Thymus (tissue), 11 donors: ENCODE measurements around the gene CNNM2. TPM values are rescaled to one million over a fixed set of nuclear protein-coding genes. Genes with fewer than 3 reads are reported as not detected.
"Not testable (repeated sequence)": the region's sequence is repeated elsewhere in the genome, so short reads cannot be mapped to it uniquely, and the experiment has no call there.

Experiments used
- DNase-seq, 9 donors: peaks; one replicate each; pipeline ENCODE4 v3.0.0-alpha.2; 2013; ENCODE audit warnings: low spot score in 9 of 9, low read depth in 6 of 9, missing footprints in 1 of 9
- H3K27ac ChIP-seq, 2 donors: one replicate each; pipeline ENCODE4 v1.5.1; 2013; ENCODE audit warnings: control low read depth in 1 of 2, low read depth in 1 of 2, low read length in 1 of 2, mild to moderate bottlenecking in 1 of 2, moderate library complexity in 1 of 2
- H3K27me3 ChIP-seq, 2 donors: one replicate each; pipeline ENCODE4 v1.5.1; 2013; ENCODE audit warnings: low read length in 1 of 2; ENCODE audit not compliant: control insufficient read depth in 2 of 2, insufficient read depth in 1 of 2
- H3K36me3 ChIP-seq, 2 donors: one replicate each; pipeline ENCODE4 v1.5.1; 2013; ENCODE audit warnings: low read length in 1 of 2, mild to moderate bottlenecking in 1 of 2, moderate library complexity in 1 of 2; ENCODE audit not compliant: control insufficient read depth in 2 of 2, insufficient read depth in 2 of 2
- H3K4me1 ChIP-seq, 2 donors: one replicate each; pipeline ENCODE4 v1.5.1; 2013; ENCODE audit warnings: low read length in 2 of 2; ENCODE audit not compliant: control insufficient read depth in 2 of 2, insufficient read depth in 2 of 2
- H3K4me3 ChIP-seq, 2 donors: one replicate each; pipeline ENCODE4 v1.5.1; 2013; ENCODE audit warnings: low read length in 2 of 2, control low read depth in 1 of 2, mild to moderate bottlenecking in 1 of 2
- H3K9me3 ChIP-seq, 2 donors: one replicate each; pipeline ENCODE4 v1.5.1; 2013; ENCODE audit warnings: low read length in 1 of 2, mild to moderate bottlenecking in 1 of 2; ENCODE audit not compliant: control insufficient read depth in 2 of 2, insufficient read depth in 1 of 2
- WGBS: extraction: QIAGEN DNeasy Blood & Tissue Kit; methylation state at CpG from one replicate; pipeline ENCODE4 v1.1.7; 2013; 5-methylcytosine and 5-hydroxymethylcytosine counted together
- polyA plus RNA-seq: library from polyadenylated mRNA; stranded (reverse); fragments of 200-250 nt; gene quantifications from one replicate; pipeline ENCODE4 v1.2.3, GENCODE V29; 2013
- total RNA-seq: library from RNA; stranded (reverse); fragments of 120-200 nt; gene quantifications from one replicate; pipeline ENCODE4 v1.2.4, GENCODE V29; 2013
- donor health status: healthy.

CNNM2 gene
- total and polyA plus RNA-seq, 2 donors, result 1.5 to 2.1 TPM

DNA sequence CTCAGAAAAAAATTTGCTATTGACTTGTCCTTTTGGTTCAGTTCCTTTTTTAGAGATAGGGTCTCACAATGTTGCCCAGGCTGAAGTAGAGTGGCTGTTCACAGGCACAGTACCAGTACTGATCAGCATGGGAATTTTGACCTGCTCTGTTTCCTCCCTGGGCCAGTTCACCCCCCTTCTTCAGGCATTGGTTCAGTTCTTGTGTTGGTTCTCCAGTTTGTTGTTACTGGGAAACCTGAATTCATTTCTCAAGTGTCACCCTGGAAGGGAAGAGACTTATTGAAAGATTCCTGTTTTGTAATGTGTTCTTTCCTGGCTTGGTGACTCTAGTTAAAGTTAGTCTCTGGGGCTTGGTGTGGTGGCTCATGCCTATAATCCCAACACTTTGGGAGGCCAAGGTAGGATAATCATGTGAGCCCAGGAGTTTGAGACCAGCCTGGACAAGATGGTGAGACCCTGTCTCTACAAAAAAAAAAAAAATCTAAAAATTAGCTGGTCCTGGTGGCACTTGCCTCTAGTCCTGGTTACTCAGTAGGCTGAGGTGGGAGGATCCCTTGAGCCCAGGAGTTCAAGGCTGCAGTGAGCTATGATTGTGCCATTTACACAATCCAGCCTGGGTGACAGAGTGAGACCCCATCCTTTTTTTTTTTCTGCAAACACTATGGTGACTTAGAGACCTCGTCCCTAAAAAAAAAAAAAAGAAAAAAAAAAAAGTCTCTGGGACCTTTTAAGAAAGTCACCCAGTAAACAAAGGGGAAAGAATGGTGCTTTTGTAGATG is 52.7 kb downstream of the CNNM2 start:
- Histone ChIP-seq H3K36me3 (no peaks in the 10 kb centered on the region), H3K27me3 (no peaks in the 10 kb centered on the region), H3K4me3 (no peak overlapping the region), H3K9me3 (no peaks in the 10 kb centered on the region), H3K27ac (no peak overlapping the region), H3K4me1 (no peaks in the 10 kb centered on the region)
- no peak for DNase-seq
- WGBS, result 100% methylated on average over 1 of the region's 1 CpG

DNA sequence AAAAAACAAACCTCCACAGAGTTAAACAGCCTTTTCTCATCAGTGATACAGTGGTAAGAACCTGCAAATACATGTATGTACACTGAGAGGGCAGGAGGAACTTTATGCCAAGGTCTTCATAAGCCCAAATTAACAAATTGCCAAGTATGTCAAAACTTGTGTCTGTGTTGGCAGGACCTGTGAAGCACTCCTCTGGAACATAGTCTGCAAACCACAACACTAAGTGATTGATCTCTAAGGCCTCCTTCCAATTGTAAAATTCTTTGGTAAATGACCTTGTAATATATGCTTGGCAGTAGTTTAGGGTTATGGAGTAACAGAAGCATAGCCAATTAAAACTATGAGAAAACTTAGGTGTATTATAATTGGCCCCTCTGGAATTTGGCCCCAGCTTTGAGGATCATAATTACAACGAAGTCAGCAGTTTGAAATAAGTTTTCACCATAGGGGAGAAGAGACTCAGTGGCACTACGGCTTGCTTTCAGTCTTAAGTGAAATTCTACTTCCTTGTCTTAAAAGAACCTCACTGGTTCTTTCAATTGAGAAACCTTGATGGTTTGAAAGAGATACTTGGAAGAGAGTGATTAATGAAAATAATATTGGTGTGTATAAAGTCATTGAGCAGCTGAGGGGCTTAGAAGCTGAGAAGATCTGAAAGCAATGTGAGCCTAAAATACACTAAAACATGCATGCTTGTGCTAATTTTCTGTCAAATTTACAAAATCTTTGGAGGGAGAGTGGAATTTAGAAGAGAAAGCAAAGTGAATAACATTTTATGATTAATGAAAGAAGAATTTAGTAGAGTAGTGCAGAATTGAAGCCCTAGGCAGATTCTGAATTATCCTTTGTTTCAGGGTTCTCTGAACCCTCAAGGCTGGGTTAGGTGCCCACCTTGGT is 57.6 kb downstream of the CNNM2 start:
- H3K36me3 ChIP-seq, result no peaks in the 10 kb centered on the region
- no peaks in the 10 kb centered on the region for H3K4me1 ChIP-seq
- H3K27me3 ChIP-seq, result no peaks in the 10 kb centered on the region
- H3K9me3 ChIP-seq, result no peaks in the 10 kb centered on the region
- no peak overlapping the region for H3K27ac ChIP-seq
- DNase-seq, result no peak
- no peak overlapping the region for H3K4me3 ChIP-seq
- 93% methylated on average over 2 of the region's 2 CpGs for WGBS

DNA sequence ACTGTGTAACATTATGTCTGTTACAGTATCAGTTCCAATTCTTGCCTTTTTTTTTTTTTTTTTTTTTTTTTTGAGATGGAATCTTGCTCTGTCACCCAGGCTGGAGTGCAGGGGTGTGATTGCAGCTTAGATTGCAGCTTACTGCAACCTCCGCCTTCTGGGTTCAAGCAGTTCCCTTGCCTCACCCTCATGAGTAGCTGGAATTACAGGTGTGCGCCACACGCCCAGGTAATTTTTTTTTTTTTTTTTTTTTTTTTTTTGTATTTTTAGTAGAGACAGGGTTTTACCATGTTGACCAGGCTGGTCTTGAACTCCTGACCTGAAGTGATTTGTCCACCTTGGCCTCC is 58.3 kb downstream of the CNNM2 start:
- WGBS, result 97% methylated on average over 3 of the region's 3 CpGs
- H3K4me3 ChIP-seq, result not testable (repeated sequence)

DNA sequence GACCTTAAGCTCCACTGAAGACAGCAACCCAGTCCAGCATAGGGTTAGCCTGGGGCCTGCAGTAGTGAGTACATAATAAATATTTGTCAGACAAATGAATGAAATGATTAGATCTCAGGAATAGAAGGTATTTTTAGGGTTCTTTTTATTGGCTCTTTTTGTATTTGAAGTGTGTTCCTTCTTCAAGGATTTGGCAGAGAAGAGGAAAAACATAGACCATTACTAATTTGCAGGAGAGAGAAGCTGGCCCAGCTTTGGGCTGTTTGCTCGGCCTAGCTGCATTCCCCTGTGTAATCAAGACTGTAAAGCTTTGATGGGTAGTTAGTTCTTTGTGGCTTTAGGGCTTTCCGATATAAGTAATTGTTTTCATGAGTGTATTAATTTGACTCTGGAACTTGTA is 64.2 kb downstream of the CNNM2 start:
- Histone ChIP-seq H3K27me3 (no peaks in the 10 kb centered on the region), H3K27ac (no peak overlapping the region), H3K4me1 (no peaks in the 10 kb centered on the region), H3K36me3 (no peaks in the 10 kb centered on the region), H3K4me3 (no peak overlapping the region), H3K9me3 (no peaks in the 10 kb centered on the region)
- WGBS, result 96% methylated on average over 2 of the region's 2 CpGs
- DNase-seq, result no peak

More for the DNA sequence above, 58.3 kb downstream of the CNNM2 start:
- not testable (repeated sequence) for H3K9me3 ChIP-seq, H3K36me3 ChIP-seq, H3K27me3 ChIP-seq, H3K4me1 ChIP-seq, DNase-seq, H3K27ac ChIP-seq

DNA sequence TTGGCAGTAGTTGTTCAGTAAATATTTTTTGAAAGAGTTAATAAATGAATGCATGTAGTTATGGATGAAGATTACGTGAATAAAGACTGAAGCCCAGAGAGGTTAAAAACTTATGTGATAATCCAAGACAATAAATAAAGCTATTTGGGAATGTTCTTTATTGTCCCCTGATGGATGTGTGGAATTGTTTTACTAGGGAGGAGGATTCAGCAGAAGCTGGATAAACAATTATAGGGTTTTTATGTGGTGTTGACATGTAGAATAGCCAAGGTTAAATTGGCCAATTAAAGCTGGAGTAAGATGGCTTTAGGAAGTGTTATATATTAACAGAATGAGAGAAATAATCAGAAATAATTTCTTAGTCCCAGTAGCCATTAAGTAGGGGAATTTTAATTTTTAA is 66.0 kb downstream of the CNNM2 start:
- Histone ChIP-seq H3K4me3 (no peak overlapping the region), H3K36me3 (no peaks in the 10 kb centered on the region), H3K27me3 (no peaks in the 10 kb centered on the region), H3K4me1 (no peaks in the 10 kb centered on the region), H3K27ac (no peak overlapping the region), H3K9me3 (no peaks in the 10 kb centered on the region)
- 97% methylated on average over 1 of the region's 1 CpG for WGBS
- no peak for DNase-seq

DNA sequence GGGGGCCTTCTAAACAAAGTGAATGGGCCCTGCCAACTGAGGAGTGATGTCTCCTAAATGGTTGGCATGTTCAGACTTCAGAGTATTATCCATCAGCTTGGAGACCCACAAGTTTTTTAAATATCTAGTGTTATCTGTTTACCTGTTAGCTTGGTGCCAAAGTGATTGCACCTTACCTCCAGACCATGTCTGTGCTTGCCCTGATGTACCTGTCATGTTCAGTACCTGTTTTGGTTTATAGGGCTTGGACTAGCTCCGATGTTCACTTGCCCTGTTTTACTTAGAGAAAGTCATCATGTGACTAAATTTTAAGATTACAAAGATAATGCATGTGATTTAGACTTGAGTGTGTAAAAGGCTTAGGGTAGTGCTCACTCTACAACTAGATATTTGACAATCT is 67.7 kb downstream of the CNNM2 start:
- WGBS, result 96% methylated on average over 1 of the region's 1 CpG

DNA sequence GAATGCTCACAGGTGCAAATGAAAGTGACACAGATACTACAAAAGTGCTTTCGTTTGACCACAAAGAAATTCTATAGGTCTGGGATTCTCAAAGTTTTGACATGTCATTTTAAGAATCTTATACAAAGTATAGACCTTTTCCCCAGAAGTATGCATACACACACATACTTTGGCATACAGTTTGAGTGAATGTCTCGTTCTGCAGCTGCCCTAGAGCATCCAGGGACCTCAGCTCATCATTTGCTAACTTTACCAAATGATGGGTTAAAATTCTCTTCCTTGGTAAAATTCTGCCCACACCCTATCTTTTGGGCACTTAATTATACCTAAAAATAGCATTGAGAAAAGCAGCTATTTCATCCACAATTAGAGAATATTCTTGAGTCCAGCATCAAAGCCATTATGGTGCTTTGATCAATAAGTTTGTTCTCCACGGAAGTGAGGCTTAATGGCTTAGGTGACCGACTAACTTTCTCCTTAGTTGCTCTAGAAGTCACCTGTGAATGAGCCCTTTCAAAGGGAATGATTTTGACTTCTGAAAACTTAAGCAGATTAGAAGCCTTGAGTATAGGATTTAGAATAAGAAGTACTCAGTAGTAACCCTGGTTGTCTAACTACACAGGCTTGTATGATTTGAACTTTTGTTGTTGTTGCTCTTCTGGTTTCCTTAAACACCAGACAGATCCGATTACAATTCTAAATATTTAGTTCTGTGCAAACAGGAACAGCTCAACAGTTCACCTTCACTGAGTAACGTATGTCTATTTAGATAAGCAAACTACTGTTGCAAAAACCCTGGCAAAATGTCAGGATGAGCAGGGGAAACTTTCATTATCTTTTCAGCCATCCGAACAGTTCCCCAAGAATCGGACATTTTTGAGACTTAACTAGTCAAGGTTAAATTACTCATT is 70.6 kb downstream of the CNNM2 start:
- Histone ChIP-seq H3K4me1 (no peaks in the 10 kb centered on the region), H3K4me3 (no peak overlapping the region), H3K27me3 (no peaks in the 10 kb centered on the region), H3K9me3 (no peaks in the 10 kb centered on the region), H3K36me3 (no peaks in the 10 kb centered on the region), H3K27ac (no peak overlapping the region)
- 89% methylated on average over 8 of the region's 8 CpGs for WGBS
- DNase-seq, result no peak

More for the DNA sequence above, 67.7 kb downstream of the CNNM2 start:
- Histone ChIP-seq H3K27ac (no peak overlapping the region), H3K4me3 (no peak overlapping the region), H3K9me3 (no peaks in the 10 kb centered on the region), H3K36me3 (no peaks in the 10 kb centered on the region), H3K27me3 (no peaks in the 10 kb centered on the region), H3K4me1 (no peaks in the 10 kb centered on the region)
- no peak for DNase-seq

DNA sequence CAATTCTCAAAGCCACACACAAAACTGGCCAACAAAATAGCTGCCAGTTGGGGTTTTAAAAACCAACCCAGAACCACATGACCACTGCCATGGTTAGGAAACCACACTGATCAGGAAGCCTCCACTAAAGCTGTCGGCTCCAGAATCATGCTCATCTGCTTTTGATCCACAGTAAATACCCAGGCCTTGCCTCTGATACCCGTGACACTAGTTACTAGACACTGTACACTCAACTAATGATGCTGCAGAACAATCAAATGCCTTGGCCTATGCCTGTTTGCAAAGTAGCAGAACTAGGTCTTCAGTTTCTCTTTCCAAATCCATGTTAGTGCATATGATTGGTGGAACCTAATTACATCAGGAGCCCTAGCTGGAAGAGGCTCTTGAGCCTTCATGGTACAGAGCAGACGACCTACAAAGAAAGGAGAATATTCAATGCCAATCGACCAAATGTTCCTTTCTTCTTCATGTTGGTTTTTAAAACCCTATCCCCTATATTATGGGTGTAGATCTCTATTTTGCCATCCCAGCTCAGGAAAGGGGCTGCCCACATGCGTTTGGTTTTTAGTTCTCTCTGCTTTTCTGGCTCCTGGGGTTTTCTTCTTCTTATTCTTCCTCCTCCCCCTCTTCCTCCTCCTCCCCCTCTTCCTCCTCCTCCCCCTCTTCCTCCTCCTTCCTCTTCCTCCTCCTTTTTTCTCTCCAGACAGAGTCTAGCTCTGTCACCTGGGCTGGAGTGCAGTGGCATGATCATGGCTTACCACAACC is 76.6 kb downstream of the CNNM2 start:
- no peak overlapping the region for H3K4me3 ChIP-seq
- no peaks in the 10 kb centered on the region for H3K36me3 ChIP-seq
- peaks cover 0 to 3% of the 10 kb centered on the region in 2 donors for H3K9me3 ChIP-seq
- H3K4me1 ChIP-seq, result no peaks in the 10 kb centered on the region
- H3K27me3 ChIP-seq, result no peaks in the 10 kb centered on the region
- DNase-seq, result no peak
- no peak overlapping the region for H3K27ac ChIP-seq
- WGBS, result 64% methylated on average over 5 of the region's 5 CpGs
